ENCODE data around the gene C14orf119.

Gene C14orf119

DNA sequence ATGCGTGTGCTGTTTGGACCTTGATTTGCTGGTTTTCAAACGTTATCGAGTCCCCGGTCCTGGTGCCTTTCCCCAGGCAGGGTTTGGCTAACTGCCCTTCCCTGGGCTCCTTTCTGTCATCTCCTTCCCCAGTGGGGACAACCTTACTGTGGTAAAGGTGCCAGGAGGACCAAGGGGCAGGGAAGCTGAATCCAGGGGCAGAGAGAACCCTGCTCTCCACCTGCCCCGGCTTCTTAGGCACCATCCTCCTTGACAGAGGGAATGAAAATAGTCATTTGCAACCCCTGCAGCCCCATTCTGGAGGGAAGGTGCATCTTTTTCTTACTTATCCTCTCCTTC is 18.8 kb downstream of the C14orf119 start:
- no peak overlapping the region for H3K27ac ChIP-seq (ENCODE audit: low read depth, low read length)
- no peak overlapping the region for H3K4me2 ChIP-seq (ENCODE audit: low read depth, low read length, poor library complexity, severe bottlenecking)
- no peaks in the 10 kb centered on the region for H3K9me2 ChIP-seq (replicated peaks; ENCODE audit: insufficient read depth, low read length)
- H4K20me1 ChIP-seq (ENCODE audit: low read depth, low read length), result no peaks in the 10 kb centered on the region
- TF ChIP-seq, protein P1, sequence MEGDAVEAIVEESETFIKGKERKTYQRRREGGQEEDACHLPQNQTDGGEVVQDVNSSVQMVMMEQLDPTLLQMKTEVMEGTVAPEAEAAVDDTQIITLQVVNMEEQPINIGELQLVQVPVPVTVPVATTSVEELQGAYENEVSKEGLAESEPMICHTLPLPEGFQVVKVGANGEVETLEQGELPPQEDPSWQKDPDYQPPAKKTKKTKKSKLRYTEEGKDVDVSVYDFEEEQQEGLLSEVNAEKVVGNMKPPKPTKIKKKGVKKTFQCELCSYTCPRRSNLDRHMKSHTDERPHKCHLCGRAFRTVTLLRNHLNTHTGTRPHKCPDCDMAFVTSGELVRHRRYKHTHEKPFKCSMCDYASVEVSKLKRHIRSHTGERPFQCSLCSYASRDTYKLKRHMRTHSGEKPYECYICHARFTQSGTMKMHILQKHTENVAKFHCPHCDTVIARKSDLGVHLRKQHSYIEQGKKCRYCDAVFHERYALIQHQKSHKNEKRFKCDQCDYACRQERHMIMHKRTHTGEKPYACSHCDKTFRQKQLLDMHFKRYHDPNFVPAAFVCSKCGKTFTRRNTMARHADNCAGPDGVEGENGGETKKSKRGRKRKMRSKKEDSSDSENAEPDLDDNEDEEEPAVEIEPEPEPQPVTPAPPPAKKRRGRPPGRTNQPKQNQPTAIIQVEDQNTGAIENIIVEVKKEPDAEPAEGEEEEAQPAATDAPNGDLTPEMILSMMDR (IDR thresholded peaks at IDR 0.05; ENCODE audit: insufficient read depth, low read length, poor library complexity, severe bottlenecking), result no peak
- no peak for TF ChIP-seq EZH2phosphoT487 (conservative IDR thresholded peaks at IDR 0.05; ENCODE audit: low read length)
- H3K9me3 ChIP-seq (ENCODE audit: insufficient read depth, low read length), result no peaks in the 10 kb centered on the region
- H3K4me3 ChIP-seq (ENCODE audit: insufficient read depth, low read length, poor library complexity, severe bottlenecking), result no peak overlapping the region
- no peaks in the 10 kb centered on the region for H3F3A ChIP-seq (ENCODE audit: insufficient read depth)
- no peak overlapping the region for H3K9ac ChIP-seq (ENCODE audit: low read length)
- no peak overlapping the region for H2AFZ ChIP-seq (ENCODE audit: low read depth, low read length, severe bottlenecking)
- H3K79me2 ChIP-seq (ENCODE audit: insufficient read depth, low read length), result no peaks in the 10 kb centered on the region
- H3K27me3 ChIP-seq (ENCODE audit: low read length), result no peaks in the 10 kb centered on the region
- H3K36me3 ChIP-seq (ENCODE audit: low read length), result no peaks in the 10 kb centered on the region

DNA sequence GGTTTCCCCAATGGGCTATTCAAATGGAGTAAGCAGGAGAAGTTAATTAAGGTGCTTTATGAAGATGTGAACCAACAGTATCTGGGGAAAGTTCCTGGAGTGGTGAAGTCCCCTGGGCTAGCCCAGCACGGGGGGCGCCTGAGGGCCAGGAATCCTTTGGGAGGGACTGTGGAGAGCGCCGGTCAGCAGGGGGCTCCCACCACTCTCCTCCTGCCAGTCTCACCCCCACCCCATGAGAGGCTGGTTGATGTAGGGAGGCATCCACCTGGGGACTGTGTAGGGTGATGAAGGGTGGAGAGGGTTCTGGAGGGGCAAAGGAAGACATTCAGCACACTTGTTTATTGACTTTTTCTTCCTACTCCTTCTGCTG is 19.3 kb downstream of the C14orf119 start:
- no peaks in the 10 kb centered on the region for H3F3A ChIP-seq (ENCODE audit: insufficient read depth)
- H2AFZ ChIP-seq (ENCODE audit: low read depth, low read length, severe bottlenecking), result no peak overlapping the region
- no peaks in the 10 kb centered on the region for H3K9me3 ChIP-seq (ENCODE audit: insufficient read depth, low read length)
- H3K27me3 ChIP-seq (ENCODE audit: low read length), result no peaks in the 10 kb centered on the region
- no peaks in the 10 kb centered on the region for H3K9me2 ChIP-seq (replicated peaks; ENCODE audit: insufficient read depth, low read length)
- TF ChIP-seq EZH2phosphoT487 (conservative IDR thresholded peaks at IDR 0.05; ENCODE audit: low read length), result no peak
- TF ChIP-seq, protein P1 (IDR thresholded peaks at IDR 0.05; ENCODE audit: insufficient read depth, low read length, poor library complexity, severe bottlenecking), result no peak
- no peak overlapping the region for H3K4me3 ChIP-seq (ENCODE audit: insufficient read depth, low read length, poor library complexity, severe bottlenecking)
- H3K79me2 ChIP-seq (ENCODE audit: insufficient read depth, low read length), result no peaks in the 10 kb centered on the region
- H4K20me1 ChIP-seq (ENCODE audit: low read depth, low read length), result no peaks in the 10 kb centered on the region
- H3K36me3 ChIP-seq (ENCODE audit: low read length), result no peaks in the 10 kb centered on the region
- no peak overlapping the region for H3K27ac ChIP-seq (ENCODE audit: low read depth, low read length)
- H3K9ac ChIP-seq (ENCODE audit: low read length), result no peak overlapping the region
- no peak overlapping the region for H3K4me2 ChIP-seq (ENCODE audit: low read depth, low read length, poor library complexity, severe bottlenecking)

DNA sequence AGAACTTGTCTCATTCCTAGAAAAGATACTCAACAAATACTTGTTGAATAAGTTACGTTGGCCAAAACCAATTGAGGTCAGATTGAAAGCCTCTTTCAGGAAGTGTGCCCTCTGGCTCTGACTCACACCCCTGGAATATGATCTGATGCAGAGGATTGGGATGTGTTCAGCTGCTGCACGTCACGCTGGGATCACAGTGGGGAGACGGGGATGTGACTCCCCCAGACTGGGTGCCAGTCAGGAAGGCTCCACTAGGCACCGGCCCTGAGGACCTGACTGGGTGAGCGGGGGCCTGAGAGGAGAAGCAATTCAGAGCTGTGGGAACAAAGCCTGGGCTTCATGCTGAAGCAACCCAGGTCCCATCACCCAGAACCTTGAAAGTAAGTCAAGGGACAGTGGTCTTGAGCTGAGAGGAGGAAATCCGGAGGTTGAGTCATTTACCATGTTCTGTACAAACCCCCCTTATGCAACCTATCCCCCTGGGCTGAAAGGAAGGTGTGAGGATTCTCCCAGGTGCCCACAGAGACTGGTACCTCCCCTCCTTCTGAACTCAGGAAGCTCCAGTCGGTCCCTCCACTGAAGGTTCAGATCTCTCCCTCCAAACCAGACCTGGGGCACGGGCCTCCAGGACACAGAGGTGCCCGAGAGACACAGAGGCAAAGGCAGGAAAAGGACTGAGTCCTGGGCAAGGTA is 19.9 kb downstream of the C14orf119 start:
- Histone ChIP-seq H2AFZ (ENCODE audit: low read depth, low read length, severe bottlenecking) (no peak overlapping the region), H3K36me3 (ENCODE audit: low read length) (no peaks in the 10 kb centered on the region), H4K20me1 (ENCODE audit: low read depth, low read length) (no peaks in the 10 kb centered on the region), H3K4me3 (ENCODE audit: insufficient read depth, low read length, poor library complexity, severe bottlenecking) (no peak overlapping the region), H3K27ac (ENCODE audit: low read depth, low read length) (no peak overlapping the region), H3K79me2 (ENCODE audit: insufficient read depth, low read length) (no peaks in the 10 kb centered on the region), H3K4me2 (ENCODE audit: low read depth, low read length, poor library complexity, severe bottlenecking) (no peak overlapping the region), H3K9me2 (replicated peaks; ENCODE audit: insufficient read depth, low read length) (no peaks in the 10 kb centered on the region), H3K9me3 (ENCODE audit: insufficient read depth, low read length) (no peaks in the 10 kb centered on the region), H3K9ac (ENCODE audit: low read length) (no peak overlapping the region), H3F3A (ENCODE audit: insufficient read depth) (no peaks in the 10 kb centered on the region), H3K27me3 (ENCODE audit: low read length) (no peaks in the 10 kb centered on the region)
- no peak for TF ChIP-seq EZH2phosphoT487 (conservative IDR thresholded peaks at IDR 0.05; ENCODE audit: low read length)
- TF ChIP-seq, protein P1 (IDR thresholded peaks at IDR 0.05; ENCODE audit: insufficient read depth, low read length, poor library complexity, severe bottlenecking), result no peak

Data from SU-DHL-6 (cell line).